Sigmoid colon (tissue), 7 donors: Measurements from ENCODE around the gene NLGN4X. TPM values are rescaled to one million over a fixed set of nuclear protein-coding genes. Genes with fewer than 3 reads are reported as not detected.

ENCODE experiments used
- DNase-seq: peaks from one replicate; pipeline ENCODE4 v3.0.0-alpha.2; 2019
- H3K27ac ChIP-seq, 4 donors: fragments of 200-600 bp; sonication (generic); one replicate each; pipeline ENCODE4 v1.5.1; 2016 to 2019; ENCODE audit warnings: mild to moderate bottlenecking in 1 of 4
- H3K27me3 ChIP-seq, 3 donors: fragments of 200-600 bp; sonication (generic); one replicate each; pipeline ENCODE4 v1.5.1; 2019; ENCODE audit warnings: mild to moderate bottlenecking in 1 of 3
- H3K36me3 ChIP-seq, 4 donors: fragments of 200-600 bp; sonication (generic); one replicate each; pipeline ENCODE4 v1.5.1; 2016 to 2019
- H3K4me1 ChIP-seq, 4 donors: fragments of 200-600 bp; sonication (generic); one replicate each; pipeline ENCODE4 v1.5.1; 2017 to 2019
- H3K4me3 ChIP-seq, 4 donors: fragments of 200-600 bp; sonication (generic); one replicate each; pipeline ENCODE4 v1.5.1; 2017 to 2019; ENCODE audit warnings: mild to moderate bottlenecking in 2 of 4, moderate library complexity in 1 of 4
- H3K9me3 ChIP-seq, 4 donors: fragments of 200-600 bp in 3 of 4; sonication (generic) in 3 of 4; one replicate each; pipeline versions ENCODE4 v1.5.1 to v1.6.1; 2013 to 2019
- EP300 ChIP-seq, 4 donors: sonication (generic); formaldehyde crosslinking; IDR thresholded peaks; one replicate each; pipeline ENCODE4 v1.6.1; 2017; ENCODE audit warnings: antibody characterized with exemption in 4 of 4
- POLR2A ChIP-seq, 2 donors: fragments of 450-650 bp; IDR thresholded peaks; one replicate each; pipeline ENCODE4 v1.6.1; 2016; ENCODE audit warnings: antibody characterized with exemption in 2 of 2, mild to moderate bottlenecking in 2 of 2, moderate library complexity in 2 of 2
- POLR2AphosphoS5 ChIP-seq, 4 donors: sonication (generic); formaldehyde crosslinking; IDR thresholded peaks; one replicate each; pipeline ENCODE4 v1.6.1; 2017; ENCODE audit warnings: antibody characterized with exemption in 4 of 4
- WGBS, 2 donors: extraction: QIAGEN DNeasy Blood & Tissue Kit; methylation state at CpG; one replicate each; pipeline ENCODE4 v1.1.7; 2013; 5-methylcytosine and 5-hydroxymethylcytosine counted together
- intact Hi-C: fragments of 100-400 bp; cut with DNase I; formaldehyde crosslinking; loops from one replicate; pipeline ENCODE4 v1.15.1; 2023
- polyA plus RNA-seq, 3 donors: library from polyadenylated mRNA; stranded (reverse); fragments of 200-250 nt; gene quantifications; one replicate each; pipeline ENCODE4 v1.2.3, GENCODE V29; 2013
- total RNA-seq, 4 donors: library from RNA; depleted of rRNA; stranded (reverse); fragments of >200 nt; gene quantifications; one replicate each; pipeline ENCODE4 v1.1.0, GENCODE V29; 2016
- TF ChIP-seq, protein P1 (sequence below), 4 experiments: fragments of 450-650 bp in 3 of 4; fragments of 200-600 bp in 1 of 4; IDR thresholded peaks; one replicate each; pipeline ENCODE4 v1.5.1; 2016 to 2019; ENCODE audit warnings: antibody characterized with exemption in 4 of 4, mild to moderate bottlenecking in 3 of 4, moderate library complexity in 2 of 4
- donor health status: healthy with polysubstance abuse.
- donor health status: Bipolar disorder and iron deficiency.
- donor health status: healthy.

The NLGN4X gene
- total and polyA plus RNA-seq, 7 donors = under 0.01 to 6.4 (median 4.0) TPM; not detected in 1

DNA sequence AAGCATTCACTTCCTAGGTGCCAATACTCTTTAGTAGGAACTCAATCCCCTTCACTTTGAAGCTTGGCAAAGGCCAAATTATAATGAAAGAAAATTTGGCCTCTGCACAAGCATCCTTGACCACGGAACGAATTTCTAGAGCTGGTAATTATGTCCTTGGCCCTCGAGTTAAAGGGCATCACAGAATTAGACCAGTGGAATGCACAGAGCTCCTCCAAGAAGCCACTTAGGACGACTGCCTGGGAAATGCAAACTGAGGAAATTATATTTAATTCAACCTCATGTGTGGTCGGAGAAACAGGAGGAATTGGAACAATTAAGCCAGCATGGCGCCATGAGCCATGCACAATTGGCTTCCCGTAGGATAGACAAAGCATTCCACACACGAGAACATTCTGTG lies 59.3 kb downstream of the NLGN4X start:
- no peak for TF ChIP-seq EP300 (IDR thresholded peaks at IDR 0.05)
- Histone ChIP-seq H3K4me3 (no peak overlapping the region), H3K4me1 (no peaks in the 10 kb centered on the region), H3K36me3 (no peaks in the 10 kb centered on the region), H3K27ac (no peak overlapping the region), H3K9me3 (no peaks in the 10 kb centered on the region), H3K27me3 (no peaks in the 10 kb centered on the region)
- no peak for DNase-seq
- intact Hi-C loops = no loop called here
- 68 to 77% methylated on average over 8 of the region's 8 CpGs for WGBS, 2 donors

DNA sequence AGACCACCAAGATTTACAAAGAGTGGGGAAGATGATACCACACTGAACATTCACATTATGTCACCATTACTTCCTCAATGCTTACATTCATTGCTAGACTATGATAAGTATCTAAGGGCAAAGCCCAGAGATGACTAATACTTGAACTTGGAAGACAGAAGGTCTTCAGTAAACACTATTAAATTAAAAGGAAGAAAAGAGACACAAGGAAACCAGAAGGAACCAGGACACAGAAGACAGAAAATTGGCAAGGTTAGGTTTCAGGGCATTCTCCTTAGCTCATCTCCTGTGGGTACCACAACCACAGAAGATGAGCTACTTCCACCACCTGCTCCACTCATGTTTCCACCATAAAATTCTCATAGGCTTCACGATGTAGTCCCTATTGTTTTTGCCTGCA lies 64.9 kb downstream of the NLGN4X start:
- H3K4me1 ChIP-seq = no peaks in the 10 kb centered on the region
- H3K9me3 ChIP-seq = no peaks in the 10 kb centered on the region
- no peak overlapping the region for H3K4me3 ChIP-seq
- no peak for TF ChIP-seq POLR2AphosphoS5 (IDR thresholded peaks at IDR 0.05)
- no peak for TF ChIP-seq EP300 (IDR thresholded peaks at IDR 0.05)
- no peak for TF ChIP-seq POLR2A (IDR thresholded peaks at IDR 0.05)
- TF ChIP-seq, protein P1, sequence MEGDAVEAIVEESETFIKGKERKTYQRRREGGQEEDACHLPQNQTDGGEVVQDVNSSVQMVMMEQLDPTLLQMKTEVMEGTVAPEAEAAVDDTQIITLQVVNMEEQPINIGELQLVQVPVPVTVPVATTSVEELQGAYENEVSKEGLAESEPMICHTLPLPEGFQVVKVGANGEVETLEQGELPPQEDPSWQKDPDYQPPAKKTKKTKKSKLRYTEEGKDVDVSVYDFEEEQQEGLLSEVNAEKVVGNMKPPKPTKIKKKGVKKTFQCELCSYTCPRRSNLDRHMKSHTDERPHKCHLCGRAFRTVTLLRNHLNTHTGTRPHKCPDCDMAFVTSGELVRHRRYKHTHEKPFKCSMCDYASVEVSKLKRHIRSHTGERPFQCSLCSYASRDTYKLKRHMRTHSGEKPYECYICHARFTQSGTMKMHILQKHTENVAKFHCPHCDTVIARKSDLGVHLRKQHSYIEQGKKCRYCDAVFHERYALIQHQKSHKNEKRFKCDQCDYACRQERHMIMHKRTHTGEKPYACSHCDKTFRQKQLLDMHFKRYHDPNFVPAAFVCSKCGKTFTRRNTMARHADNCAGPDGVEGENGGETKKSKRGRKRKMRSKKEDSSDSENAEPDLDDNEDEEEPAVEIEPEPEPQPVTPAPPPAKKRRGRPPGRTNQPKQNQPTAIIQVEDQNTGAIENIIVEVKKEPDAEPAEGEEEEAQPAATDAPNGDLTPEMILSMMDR (IDR thresholded peaks at IDR 0.05) = no peak
- intact Hi-C loops = no loop called here
- DNase-seq = no peak
- H3K36me3 ChIP-seq = no peaks in the 10 kb centered on the region
- no peaks in the 10 kb centered on the region for H3K27me3 ChIP-seq
- no peak overlapping the region for H3K27ac ChIP-seq
- 44 to 82% methylated on average over 1 of the region's 1 CpG for WGBS, 2 donors

DNA sequence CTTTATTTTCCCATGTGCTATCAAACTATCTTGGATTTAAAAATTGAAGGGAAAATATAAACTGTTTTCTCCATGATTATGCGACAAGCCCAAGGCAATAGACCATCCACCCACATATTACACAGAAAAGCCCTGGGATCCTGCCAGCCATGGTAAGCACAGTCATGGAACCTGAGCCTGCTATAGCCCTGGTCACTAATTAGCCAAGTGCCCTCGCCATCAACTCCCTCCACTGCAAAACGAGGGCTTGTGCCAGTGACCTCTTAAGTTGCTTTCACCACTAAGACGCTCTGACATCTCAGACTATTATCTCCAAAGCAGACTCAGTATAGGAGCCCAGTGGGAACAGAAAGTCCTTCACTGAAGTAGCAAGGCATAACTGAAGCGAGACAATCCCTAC lies 69.2 kb downstream of the NLGN4X start:
- intact Hi-C loops = no loop called here
- Histone ChIP-seq H3K4me3 (no peak overlapping the region), H3K9me3 (no peaks in the 10 kb centered on the region), H3K27ac (no peak overlapping the region), H3K4me1 (no peaks in the 10 kb centered on the region), H3K36me3 (no peaks in the 10 kb centered on the region), H3K27me3 (no peaks in the 10 kb centered on the region)
- WGBS, 2 donors = 52 to 67% methylated on average over 5 of the region's 5 CpGs
- DNase-seq = no peak
- TF ChIP-seq, protein P1 (IDR thresholded peaks at IDR 0.05) = no peak
- TF ChIP-seq POLR2AphosphoS5 (IDR thresholded peaks at IDR 0.05) (no peak), POLR2A (IDR thresholded peaks at IDR 0.05) (no peak), EP300 (IDR thresholded peaks at IDR 0.05) (no peak)

DNA sequence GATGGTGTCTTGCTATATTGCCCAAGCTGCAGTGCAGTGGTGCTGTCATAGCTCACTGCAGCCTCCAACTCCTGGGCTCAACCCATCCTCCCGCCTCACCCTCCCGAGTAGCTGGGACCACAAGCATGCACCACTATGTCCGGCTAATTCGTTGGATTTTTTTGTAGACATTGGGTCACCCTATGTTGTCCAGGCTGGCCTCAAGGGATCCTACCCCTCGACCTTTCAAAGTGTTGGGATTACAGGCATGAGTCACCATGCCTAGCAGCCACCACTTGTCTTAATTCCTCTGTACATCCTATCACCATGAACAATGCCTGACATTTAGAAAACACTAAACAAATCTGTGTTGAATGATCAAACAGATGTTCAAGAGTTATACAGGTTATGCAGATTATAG lies 76.7 kb downstream of the NLGN4X start:
- TF ChIP-seq POLR2AphosphoS5 (IDR thresholded peaks at IDR 0.05) = no peak
- no peak for TF ChIP-seq EP300 (IDR thresholded peaks at IDR 0.05)
- TF ChIP-seq, protein P1 (IDR thresholded peaks at IDR 0.05) = no peak
- no peak for TF ChIP-seq POLR2A (IDR thresholded peaks at IDR 0.05)
- Histone ChIP-seq H3K36me3 (no peaks in the 10 kb centered on the region), H3K27ac (no peak overlapping the region), H3K27me3 (no peaks in the 10 kb centered on the region), H3K9me3 (no peaks in the 10 kb centered on the region), H3K4me1 (no peaks in the 10 kb centered on the region), H3K4me3 (no peak overlapping the region)
- WGBS, 2 donors = 64 to 66% methylated on average over 5 of the region's 5 CpGs
- no peak for DNase-seq
- intact Hi-C loops = no loop called here

DNA sequence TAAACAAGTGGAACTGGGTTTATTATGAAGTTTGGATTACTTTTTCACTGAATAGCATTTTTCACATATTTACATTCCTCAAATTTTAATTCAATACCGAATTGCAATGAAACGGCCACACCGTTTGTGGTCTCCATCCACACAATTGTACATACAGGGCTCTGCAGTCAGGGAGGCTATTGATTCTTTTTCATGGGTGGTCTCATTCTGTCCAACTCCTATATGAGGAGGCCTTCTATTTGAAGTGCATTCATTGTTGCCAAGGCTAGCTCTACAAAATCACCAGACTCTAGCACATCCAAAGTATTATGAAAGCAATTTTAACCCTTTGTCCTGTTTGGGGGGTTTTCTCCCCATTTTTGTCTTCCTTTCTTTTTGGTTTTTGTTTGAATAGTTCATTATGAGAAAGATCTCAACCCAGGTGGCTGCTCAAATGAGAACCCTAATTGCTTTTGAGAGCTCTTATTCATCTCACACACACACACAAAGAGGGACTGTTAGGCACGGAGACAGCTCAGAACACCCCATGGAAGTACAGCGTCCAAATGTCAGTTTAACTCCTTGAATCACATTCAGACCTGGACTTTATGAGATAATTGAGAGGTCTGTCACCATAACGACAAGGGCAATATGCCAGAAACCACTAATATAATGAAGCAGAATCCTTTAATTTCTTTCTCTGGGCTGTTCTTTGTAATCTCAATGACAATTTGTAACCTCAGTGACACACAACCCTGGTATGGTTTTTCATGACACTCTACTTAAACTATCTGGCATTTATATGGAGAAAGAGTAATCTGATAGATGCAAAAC lies 79.4 kb downstream of the NLGN4X start:
- H3K27ac ChIP-seq = no peak overlapping the region
- TF ChIP-seq POLR2A (IDR thresholded peaks at IDR 0.05) (no peak), EP300 (IDR thresholded peaks at IDR 0.05) (no peak)
- TF ChIP-seq, protein P1 (IDR thresholded peaks at IDR 0.05) = no peak
- 73 to 77% methylated on average over 6 of the region's 6 CpGs for WGBS, 2 donors
- DNase-seq = no peak
- no peaks in the 10 kb centered on the region for H3K9me3 ChIP-seq
- H3K36me3 ChIP-seq = no peaks in the 10 kb centered on the region
- no peaks in the 10 kb centered on the region for H3K4me1 ChIP-seq
- intact Hi-C loops = no loop called here
- no peak overlapping the region for H3K4me3 ChIP-seq
- no peaks in the 10 kb centered on the region for H3K27me3 ChIP-seq
